Breast epithelium (tissue), 3 donors: ENCODE data around the gene EDDM13.

ENCODE experiments used
- CTCF ChIP-seq, 3 donors: fragments of 450-650 bp; IDR thresholded peaks; one replicate each; pipeline ENCODE4 v1.5.1; 2016 to 2017; ENCODE audit warnings: antibody characterized with exemption in 3 of 3, mild to moderate bottlenecking in 3 of 3, moderate library complexity in 3 of 3
- POLR2A ChIP-seq: fragments of 450-650 bp; IDR thresholded peaks from one replicate; pipeline ENCODE4 v1.6.1; 2016; ENCODE audit warnings: antibody characterized with exemption, mild to moderate bottlenecking, moderate library complexity
- POLR2AphosphoS5 ChIP-seq, 3 donors: sonication (generic); formaldehyde crosslinking; IDR thresholded peaks; one replicate each; pipeline ENCODE4 v1.6.1; 2017; ENCODE audit warnings: antibody characterized with exemption in 3 of 3

GRCh38 chr19:56297010-56297409, 24.5 kb downstream of the EDDM13 start:
- TF ChIP-seq CTCF (IDR thresholded peaks at IDR 0.05) (no peak), POLR2AphosphoS5 (IDR thresholded peaks at IDR 0.05) (no peak), POLR2A (no peak)
